K562 (cell line): ENCODE results near the gene C6orf47. TPM values are rescaled to one million over a fixed set of nuclear protein-coding genes. Genes with fewer than 3 reads are reported as not detected.
A peak's percentile ranks its signal among the peaks of the same experiment; 100 is the strongest.

Source experiments
- E2F6 ChIP-seq, 2 experiments: IDR thresholded peaks; 2 replicates each; pipeline ENCODE4 v1.6.1; 2011; ENCODE audit warnings: borderline replicate concordance in 1 of 2, control low read depth in 1 of 2, low read depth in 1 of 2, low read length in 1 of 2, mild to moderate bottlenecking in 1 of 2, mixed read lengths in 1 of 2, moderate library complexity in 1 of 2; ENCODE audit not compliant: insufficient read depth in 1 of 2, insufficient read length in 1 of 2, poor library complexity in 1 of 2, severe bottlenecking in 1 of 2; ENCODE audit errors: extremely low read depth in 1 of 2
- EP400 ChIP-seq: fragments of 450-650 bp; IDR thresholded peaks from 2 replicates; pipeline ENCODE4 v1.6.1; 2017; ENCODE audit warnings: antibody characterized with exemption, mild to moderate bottlenecking, moderate library complexity
- HNRNPH1 ChIP-seq: fragments of 200-400 bp; formaldehyde crosslinking; optimal IDR thresholded peaks from 2 replicates; pipeline ENCODE3; 2017; ENCODE audit warnings: low read depth, mild to moderate bottlenecking, low read length, moderate library complexity
- PCBP1 ChIP-seq: fragments of 200-400 bp; formaldehyde crosslinking; IDR thresholded peaks from 2 replicates; pipeline ENCODE4 v1.6.1; 2018; ENCODE audit warnings: mild to moderate bottlenecking, low read depth, low read length; ENCODE audit not compliant: poor library complexity, severe bottlenecking
- PPARD ChIP-seq: fragments of 250-450 bp; sonication (Bioruptor Pico); IDR thresholded peaks from 2 replicates; pipeline ENCODE4 v1.8.0; 2022; ENCODE audit warnings: inconsistent platforms, mild to moderate bottlenecking, moderate library complexity
- REST ChIP-seq, 2 experiments: fragments of 450-650 bp; formaldehyde crosslinking in 1 of 2; IDR thresholded peaks; 2 replicates each; pipeline versions ENCODE4 v1.4.0 to v1.6.1; 2014 to 2020; ENCODE audit warnings: mild to moderate bottlenecking in 2 of 2, borderline replicate concordance in 1 of 2, low read depth in 1 of 2
- SIN3A ChIP-seq, 2 experiments: fragments of 150-350 bp in 1 of 2; IDR thresholded peaks; 2 replicates each; pipeline ENCODE4 v1.6.1; 2011 to 2016; ENCODE audit warnings: borderline replicate concordance in 2 of 2, low read depth in 2 of 2, low read length in 2 of 2, mild to moderate bottlenecking in 2 of 2, moderate library complexity in 2 of 2; ENCODE audit not compliant: control insufficient read depth in 1 of 2
- SP2 ChIP-seq: IDR thresholded peaks from 2 replicates; pipeline ENCODE4 v1.6.1; 2011; ENCODE audit warnings: mild to moderate bottlenecking, low read depth, low read length, moderate library complexity; ENCODE audit not compliant: poor library complexity, severe bottlenecking; ENCODE audit errors: extremely low read depth
- USF2 ChIP-seq: sonication (generic); formaldehyde crosslinking; IDR thresholded peaks from 2 replicates; pipeline ENCODE4 v1.5.0; 2020; ENCODE audit warnings: missing genetic modification reagents
- ZNF311 ChIP-seq: fragments of 250-450 bp; sonication (Bioruptor Pico); IDR thresholded peaks from 2 replicates; pipeline ENCODE4 v1.4.0; 2020; ENCODE audit warnings: mild to moderate bottlenecking, moderate library complexity
- ZNF518B ChIP-seq: fragments of 250-450 bp; sonication (Bioruptor Pico); IDR thresholded peaks from 2 replicates; pipeline ENCODE4 v1.5.0; 2021; ENCODE audit warnings: mild to moderate bottlenecking, moderate library complexity
- ZNF77 ChIP-seq: fragments of 250-450 bp; sonication (Bioruptor Pico); IDR thresholded peaks from 2 replicates; pipeline ENCODE4 v1.5.0; 2020
- polyA plus RNA-seq, 8 experiments: library from polyadenylated mRNA; depleted of rRNA in 4 of 8; stranded (reverse) in 5 of 8; unstranded in 3 of 8; fragments of >200 nt; fragmentation: Nextera tagmentation in 2 of 8; fragmentation: Illumina TruSeq in 1 of 8; extraction: Ambion mirVana in 2 of 8; extraction: Trizol in 1 of 8; gene quantifications; 2 replicates each; pipeline versions ENCODE4 v1.2.1 to v1.2.3, GENCODE V29; 2011 to 2014; ENCODE audit warnings: inconsistent platforms in 1 of 8, missing spikeins in 1 of 8
- total RNA-seq, 7 experiments: library from RNA; depleted of rRNA in 6 of 7; stranded (reverse); fragments of >200 nt in 6 of 7; fragmentation: Illumina TruSeq in 2 of 7; extraction: Trizol in 2 of 7; gene quantifications; 2 replicates each; pipeline versions ENCODE4 v1.2.1 to v1.2.3, GENCODE V29; 2011 to 2021; ENCODE audit warnings: low replicate concordance in 1 of 7

The C6orf47 gene
- total and polyA plus RNA-seq, 9 of the 15 experiments (the other 6 are each of a cell fraction or from before 2014, with no cell fraction given): 0.14 to 43.8 (median 27.0) TPM

GRCh38 chr6:31651602-31652191 lies 8.9 kb downstream of the C6orf47 start (continued):
- TF ChIP-seq SP2 (no peak), ZNF311 (CRISPR knock-in tag) (no peak), ZNF77 (CRISPR knock-in tag) (no peak), PPARD (CRISPR knock-in tag) (no peak), ZNF518B (no peak), SIN3A (IDR thresholded peaks at IDR 0.05; ENCODE audit: borderline replicate concordance in 2 of 2, control insufficient read depth in 1 of 2, low read depth in 2 of 2, low read length in 2 of 2) (peak in 1 of 2 experiments; percentile 90; a peak in 2 of 4 replicates), HNRNPH1 (no peak), PCBP1 (no peak), E2F6 (IDR thresholded peaks at IDR 0.05; ENCODE audit: borderline replicate concordance in 1 of 2, extremely low read depth in 1 of 2, insufficient read depth in 1 of 2, insufficient read length in 1 of 2, low read depth in 1 of 2, low read length in 1 of 2, poor library complexity in 1 of 2, severe bottlenecking in 1 of 2) (peak in 1 of 2 experiments; percentile 24), USF2 (no peak), EP400 (no peak), REST (IDR thresholded peaks at IDR 0.05; ENCODE audit: borderline replicate concordance) (no peak), REST (CRISPR knock-in tag; IDR thresholded peaks at IDR 0.05; ENCODE audit: low read depth) (no peak)
